GM12864 (cell line): Measurements from ENCODE around the gene SCFD2.

Source experiments
- DNase-seq: peaks from one replicate; pipeline ENCODE4 v3.0.0-alpha.2; 2011; ENCODE audit warnings: low read depth
- H3K4me3 ChIP-seq: 2 replicates; pipeline ENCODE4 v1.5.1; 2011; ENCODE audit warnings: mild to moderate bottlenecking, low read depth, low read length, control low read depth
- CTCF ChIP-seq: IDR thresholded peaks from 2 replicates; pipeline ENCODE4 v1.5.1; 2011; ENCODE audit warnings: low read depth, mild to moderate bottlenecking, moderate library complexity, low read length, control low read depth, inconsistent platforms; ENCODE audit errors: missing control alignments

SCFD2 gene

DNA sequence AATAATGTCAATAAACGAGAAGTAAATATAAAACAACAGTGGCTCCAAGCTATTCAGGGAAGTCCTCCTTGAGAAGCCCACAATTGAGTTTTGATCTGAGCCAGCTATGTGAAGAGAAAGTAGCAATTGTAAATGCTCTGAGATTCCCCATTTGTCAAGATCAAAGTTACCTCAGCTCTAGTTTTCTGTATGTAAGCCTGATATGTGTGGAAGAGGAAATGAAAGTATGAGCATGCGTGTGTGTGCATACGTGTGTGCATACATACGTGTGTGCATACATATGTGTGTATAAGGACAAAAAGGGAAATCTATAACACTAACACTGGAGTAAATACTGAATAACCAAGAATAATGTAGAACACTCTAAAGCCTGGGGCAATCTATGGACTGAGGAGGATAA is 130.3 kb downstream of the SCFD2 start:
- no peak overlapping the region for H3K4me3 ChIP-seq
- DNase-seq = no peak
- no peak for TF ChIP-seq CTCF

DNA sequence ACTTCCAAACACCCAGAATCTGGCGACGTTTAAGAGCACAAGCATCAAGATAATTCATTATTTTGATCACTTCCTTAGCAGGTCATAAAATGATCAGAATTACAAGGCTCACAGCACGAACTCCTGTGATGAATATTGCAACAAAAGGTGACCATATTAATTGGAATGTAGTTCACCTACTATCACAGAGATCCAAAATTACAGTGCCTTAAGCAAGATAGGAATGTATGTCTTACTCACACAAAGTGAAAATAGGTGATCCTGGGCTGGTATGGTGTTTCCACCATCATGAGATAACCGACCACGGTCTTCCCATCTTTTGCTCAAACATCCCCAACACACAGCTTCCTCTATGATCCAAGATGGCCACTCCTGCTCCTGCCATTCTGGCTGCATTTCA is 131.2 kb downstream of the SCFD2 start:
- TF ChIP-seq CTCF = no peak
- DNase-seq = no peak

DNA sequence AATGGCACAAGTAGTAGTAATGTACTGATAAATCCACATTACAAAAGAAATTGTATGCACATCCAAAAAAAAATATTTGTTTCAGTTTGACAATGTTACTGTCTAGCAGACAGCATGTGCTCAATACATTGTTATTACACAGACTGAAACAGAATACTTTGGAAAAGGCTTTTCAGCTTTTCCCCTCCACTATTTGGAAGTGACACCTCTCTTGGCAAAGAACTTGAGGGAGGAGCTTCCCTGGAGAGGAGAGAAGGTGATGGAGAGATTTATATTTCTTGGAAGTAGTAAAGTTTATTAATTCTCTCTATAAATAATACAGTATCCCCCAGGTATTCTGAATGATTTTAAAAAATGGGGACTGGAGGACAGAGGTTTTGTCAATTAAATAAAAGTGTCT is 131.8 kb downstream of the SCFD2 start:
- TF ChIP-seq CTCF = no peak
- no peak for DNase-seq
- no peak overlapping the region for H3K4me3 ChIP-seq

More for the DNA sequence above, 131.2 kb downstream of the SCFD2 start:
- no peak overlapping the region for H3K4me3 ChIP-seq

DNA sequence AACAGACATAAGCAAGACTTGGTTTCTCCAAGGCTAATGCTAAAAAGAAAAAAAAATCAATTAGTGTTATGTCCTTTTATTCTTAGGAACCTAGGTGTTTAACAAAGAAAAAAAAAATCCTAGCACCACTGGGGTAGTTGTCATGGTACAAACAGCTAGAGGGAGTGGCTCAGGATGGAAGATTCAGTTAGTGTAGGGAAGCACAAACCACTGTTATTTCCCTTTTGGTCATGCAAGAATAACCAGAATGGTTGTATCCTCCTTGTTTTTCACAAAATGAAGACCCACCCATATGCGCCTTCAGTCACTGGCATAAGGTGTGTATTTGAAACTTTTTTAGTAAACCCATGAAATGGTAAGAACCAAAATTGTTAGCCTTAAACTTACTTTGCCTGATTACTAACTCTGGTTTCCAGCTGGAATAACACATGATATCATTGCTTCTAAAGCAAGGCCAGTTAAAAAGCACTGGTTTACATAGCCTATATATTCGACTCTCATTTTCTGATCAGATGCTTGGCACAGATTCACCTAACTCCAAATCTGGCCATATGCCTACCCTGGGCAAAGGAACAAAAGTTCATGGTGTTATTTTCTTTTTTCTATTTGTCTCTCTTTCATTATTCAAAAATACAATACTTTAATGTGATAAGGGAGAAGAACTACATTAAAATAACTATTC is 132.6 kb downstream of the SCFD2 start:
- DNase-seq = no peak
- no peak overlapping the region for H3K4me3 ChIP-seq
- no peak for TF ChIP-seq CTCF

GRCh38 chr4:53232371-53232770 is 133.5 kb downstream of the SCFD2 start:
- no peak for DNase-seq
- H3K4me3 ChIP-seq = no peak overlapping the region
- no peak for TF ChIP-seq CTCF

DNA sequence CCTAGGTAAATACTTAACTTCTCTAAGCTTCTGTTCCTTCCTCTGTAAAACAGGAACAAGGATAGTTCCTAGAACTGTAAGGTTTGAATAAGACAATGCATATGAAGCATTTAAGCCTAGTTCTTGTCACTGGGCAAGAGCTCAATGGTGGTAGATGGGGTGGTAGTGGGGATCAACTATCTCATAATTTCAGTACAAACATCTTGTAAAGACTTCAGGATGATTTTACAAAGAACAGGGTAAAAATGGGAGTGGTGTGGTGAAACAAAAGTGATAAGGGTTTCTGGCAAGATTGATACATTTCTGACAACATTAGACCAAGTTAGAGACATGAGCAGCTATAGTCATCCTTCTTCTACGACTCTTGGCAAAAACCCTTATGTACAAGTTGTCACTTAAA is 137.8 kb downstream of the SCFD2 start:
- no peak overlapping the region for H3K4me3 ChIP-seq
- no peak for DNase-seq
- TF ChIP-seq CTCF = no peak

DNA sequence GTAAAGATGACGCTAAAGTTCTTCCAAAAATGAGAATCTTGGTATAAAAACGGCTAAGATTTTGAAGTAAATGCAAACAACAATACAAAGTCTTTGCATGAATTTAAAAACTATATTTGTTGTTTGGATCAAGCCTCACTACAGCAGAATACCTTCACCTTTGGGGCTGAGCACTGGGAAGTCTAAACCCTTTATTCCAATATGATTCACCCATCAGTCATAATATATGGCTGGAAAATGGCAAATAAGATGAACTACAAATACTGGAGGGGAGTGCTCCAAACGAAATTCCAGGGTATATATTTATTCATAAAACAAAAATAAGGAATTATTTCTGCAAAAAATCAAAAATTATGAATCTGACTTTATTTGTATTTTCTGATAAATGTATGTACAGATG is 138.4 kb downstream of the SCFD2 start:
- no peak for DNase-seq
- TF ChIP-seq CTCF = no peak
- no peak overlapping the region for H3K4me3 ChIP-seq
